Hematopoietic multipotent progenitor cell treated with erythropoietin and hydrocortisone succinate and interleukin-3 and kit ligand, for 15 days (in vitro differentiated cells): Measurements from ENCODE around the gene FBXL14.
"Not testable (repeated sequence)": the region's sequence is repeated elsewhere in the genome, so short reads cannot be mapped to it uniquely, and the experiment has no call there.

Source experiments
- DNase-seq: peaks from one replicate; pipeline ENCODE4 v3.0.0-alpha.2; 2015; ENCODE audit warnings: low spot score

The FBXL14 gene

DNA sequence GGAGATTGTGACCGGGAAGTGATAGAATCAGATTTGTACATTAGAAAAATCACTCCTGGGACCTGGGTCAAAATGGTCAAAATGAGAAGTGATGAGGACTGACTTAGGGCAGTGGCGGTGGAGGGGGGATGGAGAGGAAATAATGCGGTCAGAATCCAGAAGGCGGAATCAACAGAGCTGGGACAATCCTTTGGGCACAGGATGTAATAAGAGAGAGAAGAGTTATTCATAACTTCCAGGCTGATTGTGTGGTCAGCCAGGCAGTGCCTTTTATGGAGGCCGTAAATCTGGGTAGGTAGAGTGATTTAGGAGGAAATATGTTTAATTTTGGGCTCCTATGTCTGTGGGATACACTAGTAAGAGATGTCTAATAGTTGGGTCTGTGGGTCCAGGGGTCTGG, 21.6 kb downstream of the FBXL14 start:
- DNase-seq = no peak

DNA sequence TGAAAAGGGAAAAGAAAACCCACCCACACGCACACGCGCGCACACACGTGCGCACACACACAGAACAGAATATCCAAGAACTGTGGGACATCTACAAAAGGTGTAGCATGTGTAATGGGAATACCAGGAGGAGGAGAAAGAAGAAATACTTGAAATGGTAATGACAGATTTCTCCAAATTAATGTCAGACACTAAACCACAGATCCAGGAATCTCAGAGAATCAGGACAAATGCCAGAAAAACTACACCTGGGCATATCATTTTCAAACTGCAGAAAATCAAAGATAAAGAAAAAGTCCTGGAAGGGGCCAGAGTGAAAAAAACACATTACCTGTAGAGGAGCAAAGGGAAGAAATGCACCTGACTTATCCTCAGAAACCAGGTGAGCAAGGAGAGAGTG, 26.5 kb downstream of the FBXL14 start:
- DNase-seq = no peak

DNA sequence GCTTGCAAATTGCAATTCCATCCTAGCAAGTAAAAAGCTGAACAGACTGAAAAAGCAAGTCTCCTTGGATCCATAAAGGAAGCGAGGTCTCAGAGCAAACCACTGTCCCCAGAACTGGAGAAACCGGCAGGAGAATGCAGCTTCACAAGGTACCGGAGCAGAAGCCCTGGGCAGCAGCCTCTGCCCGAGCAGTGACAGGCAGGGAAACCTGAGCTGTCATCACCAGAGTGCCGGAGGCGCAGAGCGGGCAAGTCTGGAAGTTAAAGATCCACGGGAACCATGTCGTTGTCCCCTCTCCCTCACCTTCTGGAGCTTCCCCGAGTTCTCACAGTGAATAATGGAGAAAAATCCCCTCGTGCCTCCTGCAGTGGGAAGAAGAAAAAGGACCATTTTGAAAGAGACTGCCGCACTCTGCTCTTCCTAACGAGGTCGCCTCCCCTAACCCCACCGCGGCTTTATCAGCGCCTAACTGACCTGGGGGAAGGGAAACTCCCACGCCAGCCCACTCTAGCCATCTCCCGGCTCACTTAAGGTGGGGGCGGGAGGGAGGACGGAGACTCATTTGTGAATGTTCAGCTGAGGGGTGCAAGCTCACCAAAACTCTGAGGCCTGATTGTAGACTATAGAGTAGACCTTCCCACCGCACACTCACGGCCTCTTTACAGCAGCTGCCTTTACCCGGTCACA, 27.8 kb downstream of the FBXL14 start:
- no peak for DNase-seq

- DNase-seq = no peak
Observed at GRCh38 chr12:1565172-1565571, 29.2 kb downstream of the FBXL14 start.

DNA sequence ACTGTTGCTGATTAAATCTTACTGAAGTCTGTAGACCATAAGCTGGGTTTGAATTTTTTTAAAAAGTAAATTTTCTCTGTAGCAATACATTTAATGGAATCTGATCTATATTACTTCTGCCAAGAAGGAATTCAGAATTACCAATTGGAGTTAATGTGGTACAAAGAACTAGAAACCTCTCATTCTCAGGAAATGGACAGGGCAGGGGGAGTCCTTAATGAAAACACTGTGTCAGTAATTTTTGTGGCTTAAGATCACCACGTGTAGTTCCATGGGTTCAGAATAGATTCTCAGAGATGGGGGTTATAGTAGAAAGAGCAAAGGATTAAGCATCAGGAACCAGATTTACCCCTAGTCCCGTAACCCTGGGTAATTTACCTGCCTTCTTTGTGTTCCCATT, 30.3 kb downstream of the FBXL14 start:
- DNase-seq = no peak

DNA sequence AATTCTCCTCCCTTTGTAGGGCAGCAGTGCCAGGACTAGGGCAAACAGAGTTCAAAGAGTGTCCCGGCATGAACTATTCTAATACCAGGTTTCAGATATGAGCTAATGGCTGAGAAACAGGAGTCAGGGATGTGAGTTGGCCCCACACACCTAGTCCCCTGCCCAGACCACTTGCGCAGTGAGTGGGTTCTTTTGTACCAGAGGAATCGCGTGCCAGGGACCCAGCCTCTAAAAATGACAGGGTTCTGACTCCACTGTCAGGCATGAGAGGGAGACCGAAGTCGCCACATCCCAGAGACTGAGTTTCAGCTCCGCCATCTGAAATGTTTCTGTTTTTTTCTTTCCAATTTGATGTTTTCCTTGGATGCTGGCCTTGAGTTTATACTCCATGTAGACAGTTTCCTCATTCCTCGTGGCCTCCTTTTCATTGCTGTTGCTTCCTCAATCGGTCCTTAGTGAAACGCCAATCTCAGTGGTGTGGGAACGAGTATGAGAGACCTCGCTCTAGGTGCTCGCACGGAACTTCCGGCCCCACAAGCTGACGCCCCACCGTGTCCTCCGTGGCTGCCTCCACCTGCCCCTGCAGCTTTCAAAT, 31.5 kb downstream of the FBXL14 start:
- DNase-seq = no peak

DNA sequence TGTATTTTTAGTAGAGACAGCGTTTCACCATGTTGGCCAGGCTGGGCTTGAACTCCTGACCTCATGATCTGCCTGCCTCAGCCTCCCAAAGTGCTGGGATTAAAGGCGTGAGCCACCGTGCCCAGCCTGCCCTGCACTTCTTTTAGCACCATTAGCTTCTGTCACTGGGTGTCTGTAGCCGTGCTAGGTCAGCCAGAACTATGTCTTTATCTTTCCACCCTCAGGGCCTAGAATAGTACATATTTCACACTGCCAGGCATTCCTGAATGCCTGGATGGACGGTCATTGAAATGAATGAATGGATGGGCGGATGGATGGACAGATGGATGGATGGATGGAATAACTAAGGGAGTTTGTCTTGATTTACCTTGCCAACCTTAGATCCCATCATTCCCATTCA, 33.7 kb downstream of the FBXL14 start:
- DNase-seq = no peak

- DNase-seq = no peak
Observed at GRCh38 chr12:1559676-1560091, 34.7 kb downstream of the FBXL14 start.

GRCh38 chr12:1558108-1558507, 36.3 kb downstream of the FBXL14 start:
- not testable (repeated sequence) for DNase-seq

DNA sequence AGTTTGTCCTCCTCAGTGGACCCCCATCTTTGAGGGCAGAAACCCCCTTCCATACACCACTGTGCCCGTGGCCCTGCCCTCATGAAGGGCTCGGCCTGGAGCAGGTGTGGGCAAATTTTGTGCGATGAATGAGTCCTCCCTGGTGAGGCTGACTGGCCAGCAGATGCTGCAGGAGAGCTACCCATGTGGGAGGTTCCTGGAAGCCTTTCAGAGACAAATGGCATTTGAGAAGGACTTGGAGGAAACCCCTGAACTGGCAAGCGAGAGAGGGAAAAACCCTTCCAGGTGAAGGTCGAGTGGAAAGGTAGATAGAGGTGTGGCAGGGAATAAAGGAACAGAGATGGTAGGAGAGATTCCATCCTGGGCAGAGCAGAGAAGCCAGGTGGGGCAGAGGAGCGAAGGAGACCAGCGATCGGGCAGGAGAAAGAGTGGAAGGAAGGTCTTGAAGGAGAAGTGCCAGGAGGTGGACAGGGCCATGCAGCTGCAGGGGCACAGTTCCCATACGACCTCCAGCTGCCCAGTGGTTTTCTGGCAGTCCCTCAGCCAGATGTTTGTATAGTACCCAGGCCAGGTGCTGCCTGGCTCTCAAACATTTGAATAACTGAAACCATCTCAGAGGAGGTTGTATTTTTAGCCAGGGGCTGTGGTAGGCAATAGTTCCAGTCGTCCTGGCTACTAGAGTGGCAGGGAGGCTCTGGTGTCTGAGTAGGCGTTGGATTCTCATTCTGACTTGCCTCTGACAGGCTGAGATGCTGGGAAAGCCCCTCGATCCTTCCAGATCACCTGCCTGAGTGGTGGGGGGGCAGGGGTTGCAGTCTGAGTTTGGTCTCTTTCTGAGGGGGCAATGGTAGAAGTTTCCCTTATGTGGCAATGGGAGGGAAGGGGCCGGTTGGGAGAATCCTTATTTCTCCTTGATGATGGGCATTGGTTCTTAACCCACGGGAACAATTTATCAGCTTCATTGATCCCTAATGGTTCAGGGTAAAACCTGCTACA, 40.1 kb downstream of the FBXL14 start:
- DNase-seq = no peak

DNA sequence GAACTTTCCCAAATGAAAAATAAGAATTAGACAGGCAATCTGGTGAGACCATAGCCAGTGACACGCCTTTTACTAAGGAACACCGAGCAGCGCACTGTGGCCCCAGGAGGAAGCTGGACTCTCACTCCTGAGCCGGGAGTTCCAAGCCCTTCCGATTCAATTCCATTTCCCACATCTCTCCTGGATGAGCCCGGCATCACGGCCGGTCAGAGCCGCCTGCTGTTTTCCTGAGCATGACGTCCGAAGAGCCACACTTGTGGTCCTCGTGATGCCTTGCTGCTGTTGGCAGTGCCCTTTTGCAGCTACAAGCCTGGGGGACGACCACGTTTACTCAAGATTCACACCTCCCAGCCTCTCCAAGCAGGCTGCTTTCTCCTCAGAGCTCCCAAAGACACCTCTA, 40.8 kb downstream of the FBXL14 start:
- DNase-seq = no peak

DNA sequence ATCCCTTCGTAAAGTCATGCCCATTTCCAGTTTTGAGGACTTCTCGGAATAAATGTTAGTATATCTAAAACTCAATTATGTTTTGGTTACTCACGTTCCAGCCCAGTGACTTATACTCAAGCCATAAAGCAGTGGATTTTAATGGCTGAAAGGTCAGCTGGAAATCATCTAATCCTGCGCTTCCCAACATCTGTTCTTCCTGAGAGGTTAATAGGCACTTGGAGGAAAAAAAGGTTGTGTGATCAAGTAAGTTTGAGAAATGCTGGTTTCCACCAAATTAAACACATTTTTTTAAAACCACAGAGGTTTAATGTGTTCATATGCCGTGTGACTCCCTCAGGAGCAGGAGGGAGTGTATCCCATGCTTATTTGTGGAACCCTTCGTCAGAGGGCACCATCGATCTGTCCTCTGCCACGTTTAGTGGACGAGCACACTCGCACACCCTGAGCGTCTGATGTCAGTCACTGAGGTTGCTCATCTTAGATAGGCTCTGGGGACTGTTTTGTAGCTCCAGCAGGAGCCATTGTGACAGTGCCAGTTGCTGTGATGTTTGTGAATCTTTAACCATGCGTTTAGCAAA, 41.4 kb downstream of the FBXL14 start:
- no peak for DNase-seq

DNA sequence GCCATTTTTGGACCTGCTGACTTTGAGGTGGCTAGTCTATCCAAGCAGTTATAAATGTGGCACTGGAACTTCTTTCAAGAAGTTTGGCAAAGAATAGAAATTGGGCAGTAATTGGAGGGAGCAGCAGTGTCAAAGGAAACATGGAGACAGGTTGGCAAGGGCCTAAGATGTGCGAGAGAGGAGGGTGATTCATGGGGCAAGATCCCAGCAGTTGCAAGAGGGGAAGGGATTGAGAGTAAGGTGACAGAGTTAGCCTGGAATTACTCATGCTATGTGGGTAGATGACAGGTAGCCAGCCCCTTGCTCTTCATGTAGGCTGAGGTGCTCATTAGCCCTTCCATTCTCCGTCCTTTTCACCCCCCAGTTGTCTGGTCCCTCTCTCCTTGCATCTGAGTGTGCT, 42.2 kb downstream of the FBXL14 start:
- DNase-seq = no peak

DNA sequence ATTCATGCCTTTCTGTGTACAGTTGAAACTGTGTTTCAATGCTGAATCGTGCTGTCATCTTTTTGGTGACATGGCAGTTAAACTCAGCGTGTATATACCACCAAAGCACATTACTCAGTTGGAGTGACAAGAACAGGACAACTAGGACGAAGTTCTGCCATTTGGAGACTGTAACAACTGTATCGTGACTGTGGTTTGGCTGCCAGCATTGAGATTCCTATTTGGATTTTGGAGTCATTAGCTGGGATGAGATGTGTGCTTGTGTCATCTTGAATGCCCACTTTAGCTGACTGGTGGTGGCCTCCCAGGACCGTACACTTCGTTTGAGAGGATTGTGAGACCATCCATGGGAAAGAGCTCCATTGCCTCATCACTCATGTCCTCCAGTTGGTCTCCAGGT, 42.9 kb downstream of the FBXL14 start:
- DNase-seq = no peak

DNA sequence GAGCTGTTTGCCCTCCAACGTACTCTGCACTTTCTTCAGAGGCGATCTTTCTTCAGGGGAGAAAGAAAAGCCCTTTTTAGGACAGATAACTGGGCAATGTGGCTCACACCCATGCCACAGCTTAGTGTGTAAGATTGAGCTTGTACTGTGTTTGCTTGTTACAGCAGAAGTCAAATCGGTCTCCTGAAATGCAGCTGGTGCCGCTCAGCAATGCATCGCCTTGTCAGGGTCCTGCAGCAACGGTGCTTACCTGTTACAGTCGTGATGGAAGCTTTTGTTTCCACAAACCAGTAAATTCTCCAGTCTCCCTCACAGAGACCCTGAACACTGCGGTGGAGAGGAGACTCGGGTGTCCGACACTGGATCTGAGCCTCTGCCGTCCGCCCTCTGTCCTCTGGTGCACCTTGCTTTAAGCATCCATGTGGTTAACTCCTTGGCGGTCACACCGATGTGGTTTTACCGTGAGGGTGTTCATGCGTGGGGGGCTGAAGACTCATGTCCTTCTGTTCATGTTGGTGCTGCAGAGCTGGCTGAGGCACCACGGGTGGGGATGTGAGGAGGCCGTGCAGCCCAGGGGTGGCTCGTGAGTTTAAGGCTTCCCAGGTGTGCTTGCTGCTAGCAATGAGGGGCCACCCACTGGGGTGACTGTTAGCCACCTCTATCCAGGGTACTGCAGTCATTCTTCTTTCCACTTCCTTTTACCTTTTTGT, 47.3 kb downstream of the FBXL14 start:
- no peak for DNase-seq

GRCh38 chr12:1544996-1545700, 49.2 kb downstream of the FBXL14 start:
- no peak for DNase-seq

DNA sequence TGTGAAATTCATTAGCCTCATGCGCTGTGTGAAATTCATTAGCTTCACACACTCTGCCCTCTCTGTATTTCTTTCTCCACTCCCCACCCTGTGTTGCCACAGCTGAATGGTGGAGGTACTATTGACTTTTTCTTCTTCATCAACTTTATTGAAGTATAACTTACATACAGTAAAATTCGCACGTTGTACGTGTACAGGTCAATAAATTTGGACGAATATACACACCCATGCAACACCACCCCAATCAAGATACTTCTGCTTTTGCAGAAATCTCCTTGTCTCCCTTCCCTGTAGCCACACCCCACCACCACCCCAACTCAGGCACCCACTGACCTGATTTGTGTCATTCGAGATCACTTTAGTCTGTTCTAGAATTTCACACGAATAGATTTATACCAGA, 51.8 kb downstream of the FBXL14 start:
- DNase-seq = no peak

- DNase-seq = no peak
Observed at GRCh38 chr12:1540690-1541089, 53.7 kb downstream of the FBXL14 start.

GRCh38 chr12:1539135-1539534, 55.2 kb downstream of the FBXL14 start:
- DNase-seq = no peak

DNA sequence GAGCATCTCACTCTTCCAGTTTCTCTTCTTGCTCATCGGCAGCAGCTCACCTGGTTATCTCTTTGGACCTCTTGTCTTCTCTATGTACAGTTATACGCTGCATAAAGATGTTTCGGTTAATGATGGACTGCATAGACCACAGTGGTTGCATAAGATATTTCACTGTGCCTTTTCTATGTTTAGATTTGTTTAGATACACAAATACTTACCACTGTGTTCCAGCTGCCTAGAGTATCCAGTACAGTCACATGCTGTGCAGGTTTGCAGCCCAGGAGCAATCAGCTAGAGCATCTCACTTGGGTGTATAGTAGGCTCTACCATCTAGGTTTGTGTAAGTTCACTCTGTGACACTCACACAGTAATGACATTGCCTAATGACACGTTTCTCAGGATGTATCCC, 57.6 kb downstream of the FBXL14 start:
- DNase-seq = no peak

- no peak for DNase-seq
Observed at GRCh38 chr12:1534748-1535147, 59.6 kb downstream of the FBXL14 start.
